PC-9 (cell line): ENCODE results near the gene NDUFS7. TPM values are rescaled to one million over a fixed set of nuclear protein-coding genes. Genes with fewer than 3 reads are reported as not detected.

ENCODE experiments used
- BruUV-seq: library from RNA; stranded (reverse); fragments of 400-500 nt; replicated peaks from 2 replicates; lab custom pipeline; 2021; lab: Mats Ljungman, UMichigan
- CTCF ChIA-PET: fragments of 300-600 bp; sonication (Branson Sonifier 250); formaldehyde crosslinking; loops from one replicate; lab custom pipeline; 2022; ENCODE audit warnings: antibody characterized with exemption; lab: Charles Lee
- POLR2A ChIA-PET: fragments of 300-600 bp; sonication (Branson Sonifier 250); formaldehyde crosslinking; loops from one replicate; lab custom pipeline; 2022; ENCODE audit warnings: antibody characterized with exemption; ENCODE audit not compliant: unreplicated experiment; lab: Charles Lee
- DNase-seq, 2 experiments: peaks; one replicate each; pipeline versions ENCODE4 v3.0.0 to v3.0.0-alpha.2; 2015 to 2022; ENCODE audit warnings: mixed read lengths in 1 of 2
- H2AFZ ChIP-seq: fragments of 200-600 bp; sonication (generic); 2 replicates; pipeline ENCODE4 v1.8.1; 2017; ENCODE audit warnings: antibody characterized with exemption
- H3F3A ChIP-seq: fragments of 200-600 bp; sonication (generic); 2 replicates; pipeline ENCODE4 v1.8.1; 2017; ENCODE audit warnings: antibody characterized with exemption, mild to moderate bottlenecking, low read depth; ENCODE audit not compliant: insufficient read depth
- H3K27ac ChIP-seq: fragments of 200-600 bp; sonication (generic); 2 replicates; pipeline ENCODE4 v1.6.1; 2016; ENCODE audit warnings: mixed run types
- H3K27me3 ChIP-seq: fragments of 200-600 bp; sonication (generic); 2 replicates; pipeline ENCODE4 v1.6.1; 2016; ENCODE audit warnings: low read depth, mixed run types; ENCODE audit not compliant: insufficient read depth
- H3K36me3 ChIP-seq: fragments of 200-600 bp; sonication (generic); 2 replicates; pipeline ENCODE4 v1.6.1; 2016; ENCODE audit warnings: low read depth, mixed run types
- H3K4me1 ChIP-seq: fragments of 200-600 bp; sonication (generic); replicated peaks from 2 replicates; pipeline ENCODE4 v1.6.1; 2016; ENCODE audit warnings: mixed run types; ENCODE audit not compliant: insufficient read depth
- H3K4me2 ChIP-seq: fragments of 200-600 bp; sonication (generic); 2 replicates; pipeline ENCODE4 v1.6.1; 2017; ENCODE audit warnings: mixed run types
- H3K4me3 ChIP-seq: fragments of 200-600 bp; sonication (generic); 2 replicates; pipeline ENCODE4 v1.6.1; 2016; ENCODE audit warnings: mixed run types
- H3K79me2 ChIP-seq: fragments of 200-600 bp; sonication (generic); 2 replicates; pipeline ENCODE4 v1.6.1; 2017; ENCODE audit warnings: low read depth, mixed run types
- H3K9me2 ChIP-seq: fragments of 200-600 bp; sonication (generic); 2 replicates; pipeline ENCODE4 v1.8.1; 2017; ENCODE audit warnings: mild to moderate bottlenecking; ENCODE audit not compliant: insufficient read depth
- H3K9me3 ChIP-seq: fragments of 200-600 bp; sonication (generic); 2 replicates; pipeline ENCODE4 v1.8.1; 2016; ENCODE audit warnings: low read depth; ENCODE audit not compliant: insufficient read depth
- H4K20me1 ChIP-seq: fragments of 200-600 bp; sonication (generic); 2 replicates; pipeline ENCODE4 v1.8.1; 2017; ENCODE audit not compliant: insufficient read depth
- EZH2 ChIP-seq: fragments of 200-600 bp; sonication (generic); IDR thresholded peaks from 2 replicates; pipeline ENCODE4 v1.8.0; 2017; ENCODE audit warnings: antibody characterized with exemption, low read depth
- intact Hi-C: fragments of 100-400 bp; cut with micrococcal nuclease; formaldehyde crosslinking; loops from one replicate; pipeline ENCODE4 v1.10.0; 2022; ENCODE audit not compliant: unreplicated experiment
- total RNA-seq: library from RNA; stranded (reverse); gene quantifications from 2 replicates; pipeline ENCODE4 v1.2.3, GENCODE V29; 2021
- TF ChIP-seq, protein P1 (sequence below): fragments of 200-600 bp; sonication (generic); conservative IDR thresholded peaks from 2 replicates; pipeline ENCODE4 v1.6.1; 2017; ENCODE audit warnings: mixed run types, antibody characterized with exemption, mild to moderate bottlenecking, moderate library complexity

Gene NDUFS7
- total RNA-seq, 1 experiment from 2014 or later = 67.5 TPM

DNA sequence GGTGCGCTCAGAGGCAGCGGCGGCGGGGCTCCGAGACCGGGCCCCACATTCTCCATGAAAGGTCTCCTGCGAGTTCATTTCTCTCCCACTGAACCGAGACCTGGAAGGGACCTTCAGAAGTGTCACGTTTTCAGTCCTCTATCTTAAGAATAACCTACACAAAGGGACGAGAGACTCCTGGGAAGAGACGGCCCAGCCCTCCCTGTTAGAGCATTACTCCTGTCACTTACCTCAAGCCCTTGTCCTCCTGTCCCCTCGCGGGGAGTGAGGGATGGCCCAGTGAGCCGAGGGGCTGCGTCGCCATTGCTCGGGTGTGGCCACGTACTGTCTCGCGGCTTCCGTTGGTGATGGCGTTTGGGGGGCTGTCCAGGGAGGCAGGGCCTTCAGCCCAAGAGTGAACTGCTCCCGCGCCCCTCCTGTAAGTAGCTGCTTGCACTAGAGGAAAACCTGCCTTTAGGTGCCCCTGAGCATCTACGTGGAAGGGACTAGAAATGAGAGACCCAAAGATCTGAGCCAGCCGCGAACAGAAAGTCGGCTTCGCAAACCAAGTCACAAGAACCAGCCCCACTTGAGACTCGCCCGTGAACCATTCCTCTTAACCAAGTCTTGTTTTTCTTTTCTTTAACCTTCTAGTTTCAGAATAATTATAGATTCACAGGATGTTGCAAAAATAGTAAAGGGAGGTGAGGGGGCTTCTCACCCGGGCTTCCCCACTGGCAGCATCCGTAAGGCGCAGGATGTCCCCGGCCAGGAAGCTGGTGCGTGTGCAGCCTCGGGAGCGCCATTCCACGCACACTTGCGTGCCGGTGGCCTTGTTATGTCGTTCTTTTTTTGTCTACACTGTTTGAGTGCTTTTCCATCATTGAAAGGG lies 21.1 kb upstream of the NDUFS7 start:
- ChIA-PET POLR2A (no interaction called here), CTCF (no interaction called here)

DNA sequence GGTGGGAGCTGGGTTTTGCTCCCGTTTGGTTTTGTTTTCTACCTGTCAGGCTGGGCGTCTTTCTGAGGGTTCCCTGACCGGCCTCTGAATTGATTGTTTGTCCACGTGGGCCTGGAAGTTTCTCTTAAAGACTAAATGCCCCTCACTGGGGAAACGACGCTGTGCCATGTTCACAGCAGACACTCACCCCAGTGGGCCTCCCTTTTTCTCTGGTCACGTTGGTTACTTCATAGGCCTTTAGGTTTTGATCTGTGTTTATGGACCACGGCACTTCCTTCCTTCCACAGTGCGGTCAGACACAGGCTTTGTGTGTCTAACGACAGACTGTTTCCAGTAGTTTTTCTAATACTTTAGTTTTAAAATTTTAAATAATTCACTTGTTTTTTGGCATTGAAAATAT lies 20.1 kb upstream of the NDUFS7 start:
- no peak for TF ChIP-seq EZH2
- TF ChIP-seq, protein P1, sequence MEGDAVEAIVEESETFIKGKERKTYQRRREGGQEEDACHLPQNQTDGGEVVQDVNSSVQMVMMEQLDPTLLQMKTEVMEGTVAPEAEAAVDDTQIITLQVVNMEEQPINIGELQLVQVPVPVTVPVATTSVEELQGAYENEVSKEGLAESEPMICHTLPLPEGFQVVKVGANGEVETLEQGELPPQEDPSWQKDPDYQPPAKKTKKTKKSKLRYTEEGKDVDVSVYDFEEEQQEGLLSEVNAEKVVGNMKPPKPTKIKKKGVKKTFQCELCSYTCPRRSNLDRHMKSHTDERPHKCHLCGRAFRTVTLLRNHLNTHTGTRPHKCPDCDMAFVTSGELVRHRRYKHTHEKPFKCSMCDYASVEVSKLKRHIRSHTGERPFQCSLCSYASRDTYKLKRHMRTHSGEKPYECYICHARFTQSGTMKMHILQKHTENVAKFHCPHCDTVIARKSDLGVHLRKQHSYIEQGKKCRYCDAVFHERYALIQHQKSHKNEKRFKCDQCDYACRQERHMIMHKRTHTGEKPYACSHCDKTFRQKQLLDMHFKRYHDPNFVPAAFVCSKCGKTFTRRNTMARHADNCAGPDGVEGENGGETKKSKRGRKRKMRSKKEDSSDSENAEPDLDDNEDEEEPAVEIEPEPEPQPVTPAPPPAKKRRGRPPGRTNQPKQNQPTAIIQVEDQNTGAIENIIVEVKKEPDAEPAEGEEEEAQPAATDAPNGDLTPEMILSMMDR = no peak
- Histone ChIP-seq H4K20me1 (no peaks in the 10 kb centered on the region), H3K4me2 (no peak overlapping the region), H2AFZ (no peak overlapping the region), H3K27me3 (no peaks in the 10 kb centered on the region), H3K4me1 (no peaks in the 10 kb centered on the region), H3K9me2 (no peaks in the 10 kb centered on the region), H3K9me3 (no peaks in the 10 kb centered on the region), H3F3A (no peaks in the 10 kb centered on the region), H3K27ac (no peak overlapping the region), H3K79me2 (no peaks in the 10 kb centered on the region), H3K4me3 (no peak overlapping the region), H3K36me3 (no peaks in the 10 kb centered on the region)
- ChIA-PET CTCF (no interaction called here), POLR2A (no interaction called here)
- intact Hi-C loops = no loop called here
- BruUV-seq = no TSS peak
- DNase-seq = no peak

More for the DNA sequence above, 21.1 kb upstream of the NDUFS7 start:
- H3K4me3 ChIP-seq = no peak overlapping the region
- TF ChIP-seq, protein P1 = no peak
- TF ChIP-seq EZH2 = no peak
- no peak overlapping the region for H3K27ac ChIP-seq
- no peaks in the 10 kb centered on the region for H4K20me1 ChIP-seq
- no peaks in the 10 kb centered on the region for H3K79me2 ChIP-seq
- H3K4me1 ChIP-seq = no peaks in the 10 kb centered on the region
- H3K27me3 ChIP-seq = no peaks in the 10 kb centered on the region
- no peak for DNase-seq
- H3F3A ChIP-seq = no peaks in the 10 kb centered on the region
- no TSS peak for BruUV-seq
- H3K9me2 ChIP-seq = no peaks in the 10 kb centered on the region
- H3K9me3 ChIP-seq = no peaks in the 10 kb centered on the region
- no peak overlapping the region for H3K4me2 ChIP-seq
- intact Hi-C loops = no loop called here
- H3K36me3 ChIP-seq = no peaks in the 10 kb centered on the region
- H2AFZ ChIP-seq = no peak overlapping the region

DNA sequence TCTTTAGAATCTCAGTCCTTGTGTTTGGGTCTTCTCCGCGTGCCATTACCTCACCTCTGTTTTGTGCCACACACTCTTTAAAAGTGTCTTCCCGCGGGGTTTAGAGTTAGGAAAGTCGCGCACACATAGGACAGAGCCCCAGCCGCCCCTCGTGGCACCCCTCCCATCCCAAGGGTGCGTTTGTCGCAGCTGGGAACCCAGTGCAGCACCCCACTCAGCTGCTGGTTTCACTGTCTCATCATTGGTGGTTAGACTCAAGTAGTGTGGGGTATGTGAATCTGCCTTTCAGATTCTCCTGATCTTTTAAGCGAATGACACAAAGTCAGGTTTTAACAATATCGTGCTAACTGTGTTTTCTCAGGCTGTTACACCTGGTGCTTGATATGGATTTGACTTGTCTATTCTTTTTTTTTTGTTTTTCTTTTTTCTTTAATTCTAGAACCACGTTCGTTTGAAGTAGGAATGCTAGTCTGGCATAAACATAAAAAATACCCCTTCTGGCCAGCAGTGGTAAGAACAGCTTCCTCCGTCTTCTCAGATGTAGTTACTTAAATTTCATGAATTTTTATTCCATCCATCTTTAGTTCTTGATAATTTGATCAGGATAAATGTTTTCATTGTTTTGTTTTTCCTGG lies 19.5 kb upstream of the NDUFS7 start:
- TF ChIP-seq, protein P1 = 0 out of 2 replicates have a peak, but pooled peaks have one; percentile 33
- TF ChIP-seq EZH2 = no peak
- Histone ChIP-seq H3K4me1 (no peaks in the 10 kb centered on the region), H3K79me2 (no peaks in the 10 kb centered on the region), H3K4me3 (no peak overlapping the region), H3K27ac (no peak overlapping the region), H2AFZ (no peak overlapping the region), H3K36me3 (no peaks in the 10 kb centered on the region), H3K9me3 (no peaks in the 10 kb centered on the region), H3K4me2 (no peak overlapping the region), H3F3A (no peaks in the 10 kb centered on the region), H3K27me3 (no peaks in the 10 kb centered on the region), H3K9me2 (no peaks in the 10 kb centered on the region), H4K20me1 (no peaks in the 10 kb centered on the region)
- BruUV-seq = no TSS peak
- DNase-seq = no peak
- intact Hi-C loops = no loop called here
- POLR2A ChIA-PET = no interaction called here
- CTCF ChIA-PET = no interaction called here
